ENCODE measurements around the gene EHMT2. TPM values are rescaled to one million over a fixed set of nuclear protein-coding genes. Genes with fewer than 3 reads are reported as not detected.

The EHMT2 gene
- total and polyA plus RNA-seq, 2 of the 13 experiments (the other 11 are each of a cell fraction or from before 2014, with no cell fraction given), result 55.2 to 69.2 TPM

GRCh38 chr6:31945507-31946369 is 48.2 kb upstream of the EHMT2 start, which contains the start of gene CFB (continued):
- TF ChIP-seq ZFYVE20 (CRISPR knock-in tag; IDR thresholded peaks at IDR 0.05; ENCODE audit: borderline replicate concordance, low read depth) (no peak), GTF2F1 (IDR thresholded peaks at IDR 0.05; ENCODE audit: low read length) (no peak; the same call in 1 of the 2 replicates), YY1 (IDR thresholded peaks at IDR 0.05; ENCODE audit: insufficient read depth, insufficient replicate concordance, low read depth, low read length) (peak; percentile 58), MED13 (CRISPR knock-in tag; IDR thresholded peaks at IDR 0.05) (peak; percentile 93; the same call in 1 of the 2 replicates), PTBP1 (IDR thresholded peaks at IDR 0.05; ENCODE audit: low read depth, low read length, poor library complexity, severe bottlenecking) (no peak), RFX3 (CRISPR knock-in tag; IDR thresholded peaks at IDR 0.05) (no peak), HMG20A (CRISPR knock-in tag; IDR thresholded peaks at IDR 0.05; ENCODE audit: borderline replicate concordance) (peak; percentile 72), MLX (CRISPR knock-in tag; IDR thresholded peaks at IDR 0.05) (peak; percentile 64), RERE (CRISPR knock-in tag; IDR thresholded peaks at IDR 0.05; ENCODE audit: low read depth) (peak; percentile 68), ZNF12 (CRISPR knock-in tag; IDR thresholded peaks at IDR 0.05) (no peak), TFAP4 (IDR thresholded peaks at IDR 0.05; ENCODE audit: borderline replicate concordance, low read depth) (no peak; the same call in 1 of the 2 replicates), JDP2 (CRISPR knock-in tag; IDR thresholded peaks at IDR 0.05; ENCODE audit: borderline replicate concordance) (no peak), MTA1 (CRISPR knock-in tag; IDR thresholded peaks at IDR 0.05; ENCODE audit: borderline replicate concordance) (peak; percentile 84), ZNF101 (CRISPR knock-in tag; IDR thresholded peaks at IDR 0.05; ENCODE audit: borderline replicate concordance, low read depth) (peak; percentile 91; the same call in 1 of the 2 replicates), TFDP1 (CRISPR knock-in tag; IDR thresholded peaks at IDR 0.05; ENCODE audit: borderline replicate concordance) (peak; percentile 36; the same call in 1 of the 2 replicates), PAF1 (CRISPR knock-in tag; IDR thresholded peaks at IDR 0.05) (peak; percentile 65), ZGPAT (CRISPR knock-in tag; IDR thresholded peaks at IDR 0.05) (peak; percentile 96), RBM22 (optimal IDR thresholded peaks at IDR 0.05; ENCODE audit: low read length) (no peak), ZMAT3 (CRISPR knock-in tag; conservative IDR thresholded peaks at IDR 0.05) (0 out of 2 replicates have a peak, but pooled peaks have one; percentile 79)

All from HepG2 (cell line).